T-cell (primary cell): ENCODE data around the gene PRDM7. TPM values are rescaled to one million over a fixed set of nuclear protein-coding genes. Genes with fewer than 3 reads are reported as not detected.
A peak's percentile ranks its signal among the peaks of the same experiment; 100 is the strongest.
"Not testable (repeated sequence)": the region's sequence is repeated elsewhere in the genome, so short reads cannot be mapped to it uniquely, and the experiment has no call there.

ENCODE experiments used
- ATAC-seq, 4 experiments: fragments of 200-7000 bp in 3 of 4; fragments of 150-1000 bp in 1 of 4; cut with Tn5 transposase; replicated peaks in 1 of 4; 1 replicate in 3 of 4; 2 replicates in 1 of 4; pipeline ENCODE4 v1.10.0; 2021; ENCODE audit warnings: moderate library complexity in 3 of 4, mild to moderate bottlenecking in 2 of 4, moderate number of reproducible peaks in 1 of 4
- CTCF ChIA-PET, 2 donors: fragments of 300-600 bp; sonication (Branson Sonifier 250); formaldehyde crosslinking; loops; one replicate each; lab custom pipeline; 2022; ENCODE audit warnings: antibody characterized with exemption in 2 of 2; lab: Charles Lee
- POLR2A ChIA-PET, 2 donors: fragments of 300-600 bp; sonication (Branson Sonifier 250); formaldehyde crosslinking; loops; one replicate each; lab custom pipeline; 2022; ENCODE audit warnings: antibody characterized with exemption in 2 of 2; lab: Charles Lee
- DNase-seq, 35 experiments: peaks; one replicate each; pipeline versions ENCODE4 v3.0.0 to v3.0.0-alpha.2; 2013 to 2023
- H3K27ac ChIP-seq: one replicate; pipeline ENCODE4 v1.5.1; 2013; ENCODE audit warnings: low read length
- H3K27me3 ChIP-seq, 2 experiments: replicated peaks in 1 of 2; 1 replicate in 1 of 2; 2 replicates in 1 of 2; pipeline versions ENCODE4 v1.6.1 to v1.7.0; 2013; ENCODE audit warnings: low read length in 1 of 2, mixed read lengths in 1 of 2; ENCODE audit not compliant: control insufficient read depth in 2 of 2, insufficient read depth in 2 of 2; ENCODE audit errors: extremely low read depth in 1 of 2
- H3K36me3 ChIP-seq, 2 donors: 1 replicate in 1 of 2; 2 replicates in 1 of 2; pipeline versions ENCODE4 v1.6.1 to v1.7.0; 2013; ENCODE audit warnings: low read length in 1 of 2; ENCODE audit not compliant: control insufficient read depth in 2 of 2, insufficient read depth in 1 of 2; ENCODE audit errors: extremely low read depth in 1 of 2
- H3K4me1 ChIP-seq, 2 experiments: 1 replicate in 1 of 2; 2 replicates in 1 of 2; pipeline versions ENCODE4 v1.6.1 to v1.7.0; 2013; ENCODE audit warnings: low read length in 2 of 2, mixed read lengths in 1 of 2; ENCODE audit not compliant: insufficient read depth in 2 of 2, control insufficient read depth in 1 of 2; ENCODE audit errors: extremely low read depth in 1 of 2
- H3K4me3 ChIP-seq, 2 donors: 1 replicate in 1 of 2; 2 replicates in 1 of 2; pipeline versions ENCODE4 v1.5.1 to v1.7.0; 2013; ENCODE audit warnings: mild to moderate bottlenecking in 2 of 2, low read length in 1 of 2, moderate library complexity in 1 of 2; ENCODE audit not compliant: control insufficient read depth in 1 of 2; ENCODE audit errors: extremely low read depth in 1 of 2
- H3K9me3 ChIP-seq: 2 replicates; pipeline ENCODE4 v1.7.0; 2013
- H3K27ac Mint-ChIP-seq, 2 donors: one replicate each; pipeline ENCODE4 v1.8.0; 2020 to 2021; ENCODE audit warnings: mild to moderate bottlenecking in 2 of 2, mixed read lengths in 2 of 2
- H3K27me3 Mint-ChIP-seq, 2 donors: one replicate each; pipeline ENCODE4 v1.8.0; 2021 to 2022; ENCODE audit warnings: mixed read lengths in 2 of 2
- H3K36me3 Mint-ChIP-seq: one replicate; pipeline ENCODE4 v1.8.0; 2021; ENCODE audit warnings: mixed read lengths
- H3K4me1 Mint-ChIP-seq, 3 donors: one replicate each; pipeline ENCODE4 v1.8.0; 2020 to 2022; ENCODE audit warnings: mixed read lengths in 3 of 3, mild to moderate bottlenecking in 1 of 3
- H3K4me3 Mint-ChIP-seq, 3 donors: one replicate each; pipeline ENCODE4 v1.8.0; 2020 to 2022; ENCODE audit warnings: mild to moderate bottlenecking in 3 of 3, mixed read lengths in 3 of 3, moderate library complexity in 3 of 3
- H3K9me3 Mint-ChIP-seq, 3 donors: one replicate each; pipeline ENCODE4 v1.8.0; 2020 to 2022; ENCODE audit warnings: mixed read lengths in 3 of 3
- WGBS: methylation state at CpG from one replicate; pipeline ENCODE4 v1.1.5; 2013; ENCODE audit warnings: missing lambda C conversion rate; ENCODE audit not compliant: insufficient coverage; 5-methylcytosine and 5-hydroxymethylcytosine counted together
- total RNA-seq, 35 experiments: library from RNA in 6 of 35; stranded (reverse) in 6 of 35; fragments of 120-200 nt in 1 of 35; gene quantifications; one replicate each; pipeline versions ENCODE4 v1.2.1 to v1.2.4 and lab custom pipeline; 2013 to 2026

PRDM7 gene
- total RNA-seq (not detected), total RNA-seq (lab: John Stamatoyannopoulos, UW) (0 to 0.10 (median 0) reads per million in 29 experiments)
- not detected for total RNA-seq (2013)

DNA sequence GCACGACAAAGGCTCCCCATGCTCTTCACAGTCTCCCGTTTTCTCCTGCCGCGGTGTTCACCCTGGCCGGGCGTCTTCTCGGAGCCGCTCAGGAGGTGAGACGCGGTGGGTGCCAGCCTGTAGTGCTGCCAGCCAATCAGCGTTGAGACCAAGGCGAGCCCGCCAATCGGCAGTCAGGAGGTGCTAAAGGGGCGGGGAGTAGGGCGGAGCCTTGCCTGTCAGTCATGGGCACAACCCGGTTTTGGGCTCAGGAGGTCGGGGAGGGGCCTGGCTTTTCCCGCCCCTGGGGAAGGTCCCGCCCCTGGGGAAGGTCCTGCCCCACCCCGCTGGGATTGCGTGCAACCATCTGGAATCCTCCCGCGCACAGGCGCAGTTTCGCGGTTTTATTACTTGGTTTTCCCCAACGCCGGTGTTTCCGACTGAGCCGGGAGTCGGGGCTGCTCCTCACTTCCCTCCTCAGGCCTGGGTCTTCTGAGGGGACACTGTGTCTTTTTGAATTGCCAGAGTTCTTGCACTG is at the start of gene PRDM7:
PRDM7 (minus strand) TSS at position 92 of the 517 bp plus-strand sequence. CDS start 1,421 bp downstream, outside the sequence.
- H3K27me3 Mint-ChIP-seq: peaks cover 0 to 20% of the 10 kb centered on the region in 2 donors
- no peaks in the 10 kb centered on the region for H3K36me3 Mint-ChIP-seq
- Histone ChIP-seq H3K27ac (peak within 1 kb of the TSS; percentile 20), H3K27me3 (peaks cover 0 to 25% of the 10 kb centered on the region in 2 experiments), H3K4me3 (peak within 1 kb of the TSS; percentile 65), H3K36me3 (no peaks in the 10 kb centered on the region), H3K9me3 (no peaks in the 10 kb centered on the region), H3K4me1 (peaks cover 3 to 24% of the 10 kb centered on the region in 2 experiments)
- H3K9me3 Mint-ChIP-seq: no peaks in the 10 kb centered on the region
- ChIA-PET CTCF (no interaction called here), POLR2A (no interaction called here)
- ATAC-seq (peak; percentile 90 to 94 (median 92)), DNase-seq (peak; percentile 85 to 97 (median 93))
- H3K4me1 Mint-ChIP-seq: peaks cover 24 to 28% (median 26%) of the 10 kb centered on the region in 3 donors
- WGBS: 2% methylated on average over 23 of the region's 32 CpGs
- H3K27ac Mint-ChIP-seq: peak within 1 kb of the TSS; percentile 75 to 92
- H3K4me3 Mint-ChIP-seq: peak within 1 kb of the TSS; percentile 79 to 87 (median 87)

DNA sequence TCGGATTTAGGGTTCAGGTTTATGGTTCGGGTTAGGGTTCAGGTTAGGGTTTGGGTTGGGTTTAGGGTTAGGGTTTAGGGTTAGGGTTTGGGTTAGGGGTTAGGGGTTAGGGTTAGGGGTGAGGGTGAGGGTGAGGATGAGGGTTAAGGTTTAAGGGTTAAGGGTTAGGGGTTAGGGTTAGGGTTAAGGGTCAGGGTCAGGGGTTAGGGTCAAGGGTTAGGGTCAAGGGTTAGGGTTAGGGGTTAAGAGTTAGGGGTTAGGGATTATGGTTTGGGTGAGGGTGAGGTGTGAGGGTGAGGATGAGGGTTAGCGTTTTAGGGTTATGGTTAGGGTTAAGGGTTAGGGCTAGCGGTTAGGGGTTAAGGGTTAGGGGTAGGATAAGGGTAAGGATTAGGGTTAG is 44.7 kb upstream of the PRDM7 start:
- H3K27ac Mint-ChIP-seq, H3K4me3 ChIP-seq, DNase-seq, H3K27me3 Mint-ChIP-seq, H3K36me3 Mint-ChIP-seq, H3K9me3 ChIP-seq, H3K27ac ChIP-seq, CTCF ChIA-PET, ATAC-seq, H3K4me1 Mint-ChIP-seq, H3K36me3 ChIP-seq, H3K9me3 Mint-ChIP-seq, H3K4me3 Mint-ChIP-seq, POLR2A ChIA-PET, H3K4me1 ChIP-seq, H3K27me3 ChIP-seq: not testable (repeated sequence)
- no CpG with 5 or more reads among the region's 4 CpGs for WGBS

DNA sequence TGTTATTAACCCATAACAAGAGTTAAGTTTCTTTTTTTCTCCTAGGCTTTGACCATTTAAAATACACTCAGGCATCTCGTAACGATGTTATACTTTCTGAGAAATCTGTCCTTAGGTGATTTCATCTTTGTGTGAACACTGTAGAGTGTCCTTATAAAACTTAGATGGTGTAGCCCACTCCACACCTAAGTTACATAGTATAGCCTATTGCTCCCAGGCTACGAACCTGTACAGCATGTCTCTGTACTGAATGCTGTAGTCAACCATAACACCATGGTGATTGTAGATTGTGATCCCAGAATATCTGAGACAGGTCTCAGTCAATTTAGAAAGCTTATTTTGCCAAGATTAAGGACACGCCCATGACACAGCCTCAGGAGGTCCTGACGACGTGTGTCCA is 30.5 kb upstream of the PRDM7 start:
- H3K4me3 Mint-ChIP-seq, CTCF ChIA-PET, H3K27me3 ChIP-seq, H3K27ac ChIP-seq, DNase-seq, H3K4me1 ChIP-seq, H3K36me3 ChIP-seq, H3K4me3 ChIP-seq, H3K36me3 Mint-ChIP-seq, H3K27ac Mint-ChIP-seq, H3K27me3 Mint-ChIP-seq, H3K4me1 Mint-ChIP-seq, H3K9me3 Mint-ChIP-seq, ATAC-seq, H3K9me3 ChIP-seq: not testable (repeated sequence)
- POLR2A ChIA-PET: interaction anchor here in 1 of 2 donors (0.6 kb wide), 1 partner anchor 243 kb away, joined by 3 read pairs; no protein-coding TSS in a partner anchor
- WGBS: no CpG with 5 or more reads among the region's 6 CpGs

DNA sequence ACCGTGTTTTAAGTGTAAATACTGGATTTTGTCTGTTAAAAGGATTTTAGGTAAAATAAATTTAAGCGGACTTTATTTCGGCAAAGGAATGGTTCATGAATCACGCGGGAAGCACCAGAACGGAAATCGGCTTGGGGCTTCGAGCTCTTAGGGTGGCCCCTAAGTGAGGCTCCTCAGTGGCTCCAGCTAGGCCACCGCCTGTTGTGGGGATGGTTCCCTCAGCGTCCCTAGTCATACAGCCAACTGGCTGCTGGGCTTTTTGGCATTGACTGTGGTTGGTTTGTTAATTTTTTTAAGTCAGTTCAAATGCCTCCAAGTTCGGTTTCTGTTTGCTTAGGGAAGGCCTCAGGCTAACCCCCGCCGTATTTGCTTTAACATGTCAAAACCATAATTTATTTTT is 29.9 kb upstream of the PRDM7 start:
- H3K9me3 Mint-ChIP-seq, H3K4me1 Mint-ChIP-seq, H3K27ac ChIP-seq, H3K9me3 ChIP-seq, POLR2A ChIA-PET, H3K36me3 ChIP-seq, H3K4me1 ChIP-seq, H3K4me3 ChIP-seq, CTCF ChIA-PET, H3K27me3 ChIP-seq, DNase-seq, H3K27ac Mint-ChIP-seq, H3K27me3 Mint-ChIP-seq, ATAC-seq, H3K4me3 Mint-ChIP-seq, H3K36me3 Mint-ChIP-seq: not testable (repeated sequence)
- WGBS: no CpG with 5 or more reads among the region's 13 CpGs

DNA sequence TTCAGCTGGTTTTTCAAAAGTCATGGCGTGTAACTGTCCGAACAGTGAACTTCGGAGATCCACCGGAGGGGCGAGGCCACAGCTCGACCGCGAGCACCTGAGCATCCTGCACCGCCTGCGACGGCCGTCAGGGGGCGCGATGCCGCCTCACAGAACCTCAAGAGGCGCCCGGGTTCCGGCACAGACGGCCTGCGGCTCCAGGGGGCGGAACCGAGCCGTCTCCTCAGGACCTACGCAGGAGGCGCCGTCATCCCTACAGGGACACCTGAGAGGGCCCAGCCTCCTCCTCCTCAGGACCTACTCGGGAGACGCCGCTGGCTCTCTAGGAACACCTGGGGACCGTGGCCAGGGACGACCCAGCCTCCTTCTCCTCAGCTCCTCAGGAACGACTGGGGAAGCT is 29.1 kb upstream of the PRDM7 start:
- H3K27ac Mint-ChIP-seq, H3K27me3 ChIP-seq, H3K27ac ChIP-seq, H3K9me3 ChIP-seq, H3K27me3 Mint-ChIP-seq, H3K36me3 ChIP-seq, H3K4me1 Mint-ChIP-seq, H3K36me3 Mint-ChIP-seq, H3K4me1 ChIP-seq, CTCF ChIA-PET, POLR2A ChIA-PET, H3K9me3 Mint-ChIP-seq, H3K4me3 ChIP-seq: not testable (repeated sequence)
- ATAC-seq (peak; percentile 84 to 99 (median 90)), DNase-seq (peak; percentile 9 to 81 (median 54))
- H3K4me3 Mint-ChIP-seq: peak overlapping the region in 2 of 3 donors; percentile 46 to 65
- 65% methylated on average over 16 of the region's 32 CpGs for WGBS

DNA sequence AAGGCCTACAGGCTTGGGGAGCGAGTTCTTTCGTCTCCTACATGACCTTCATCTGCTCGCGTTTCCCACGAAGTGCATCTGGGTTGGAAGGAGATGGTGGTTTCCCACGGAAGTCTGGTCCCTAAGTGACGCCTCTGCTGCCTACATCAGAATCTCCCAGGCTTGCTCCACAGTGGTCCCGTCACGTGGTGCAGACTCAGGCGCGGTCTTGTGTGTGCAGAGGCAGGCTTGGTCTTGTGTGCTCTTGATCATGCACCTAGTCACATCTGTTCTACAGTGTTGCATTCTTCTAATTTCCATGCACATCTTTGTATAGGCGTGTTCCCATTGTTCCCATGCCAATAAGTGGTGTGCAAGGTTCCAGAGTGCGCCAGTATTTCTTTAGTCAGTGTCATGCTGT is 27.6 kb upstream of the PRDM7 start:
- H3K27me3 Mint-ChIP-seq: not testable (repeated sequence)

More for the DNA sequence above, 27.6 kb upstream of the PRDM7 start:
- H3K27ac Mint-ChIP-seq, H3K4me3 ChIP-seq, H3K27me3 ChIP-seq, H3K9me3 Mint-ChIP-seq, H3K4me1 ChIP-seq, DNase-seq, CTCF ChIA-PET, H3K9me3 ChIP-seq, POLR2A ChIA-PET, H3K27ac ChIP-seq, H3K36me3 Mint-ChIP-seq, H3K36me3 ChIP-seq, ATAC-seq, H3K4me1 Mint-ChIP-seq, H3K4me3 Mint-ChIP-seq: not testable (repeated sequence)
- WGBS: no CpG with 5 or more reads among the region's 13 CpGs
